ENCODE measurements around the gene RUNX1.

RUNX1 gene

GRCh38 chr21:34790341-34790740, 258.8 kb downstream of the RUNX1 start:
- Mint-ChIP-seq H3K9me3 (no peaks in the 10 kb centered on the region), H3K27ac (no peak overlapping the region), H3K4me1 (ENCODE audit: low read depth) (peaks cover 10% of the 10 kb centered on the region), H3K27me3 (no peaks in the 10 kb centered on the region), H3K36me3 (ENCODE audit: low read depth) (peaks cover 70% of the 10 kb centered on the region), H3K4me3 (no peak overlapping the region)
- intact Hi-C loops (cut with micrococcal nuclease) = no loop called here

GRCh38 chr21:34788879-34789278, 260.2 kb downstream of the RUNX1 start:
- no peaks in the 10 kb centered on the region for H3K27me3 Mint-ChIP-seq
- no peak overlapping the region for H3K4me3 Mint-ChIP-seq
- no peak overlapping the region for H3K27ac Mint-ChIP-seq
- peaks cover 10% of the 10 kb centered on the region for H3K4me1 Mint-ChIP-seq (ENCODE audit: low read depth)
- no peaks in the 10 kb centered on the region for H3K9me3 Mint-ChIP-seq
- intact Hi-C loops (cut with micrococcal nuclease) = no loop called here
- H3K36me3 Mint-ChIP-seq (ENCODE audit: low read depth) = peaks cover 55% of the 10 kb centered on the region

- H3K36me3 Mint-ChIP-seq (ENCODE audit: low read depth) = peaks cover 4% of the 10 kb centered on the region
Measured at GRCh38 chr21:34783815-34784214, 265.3 kb downstream of the RUNX1 start.

DNA sequence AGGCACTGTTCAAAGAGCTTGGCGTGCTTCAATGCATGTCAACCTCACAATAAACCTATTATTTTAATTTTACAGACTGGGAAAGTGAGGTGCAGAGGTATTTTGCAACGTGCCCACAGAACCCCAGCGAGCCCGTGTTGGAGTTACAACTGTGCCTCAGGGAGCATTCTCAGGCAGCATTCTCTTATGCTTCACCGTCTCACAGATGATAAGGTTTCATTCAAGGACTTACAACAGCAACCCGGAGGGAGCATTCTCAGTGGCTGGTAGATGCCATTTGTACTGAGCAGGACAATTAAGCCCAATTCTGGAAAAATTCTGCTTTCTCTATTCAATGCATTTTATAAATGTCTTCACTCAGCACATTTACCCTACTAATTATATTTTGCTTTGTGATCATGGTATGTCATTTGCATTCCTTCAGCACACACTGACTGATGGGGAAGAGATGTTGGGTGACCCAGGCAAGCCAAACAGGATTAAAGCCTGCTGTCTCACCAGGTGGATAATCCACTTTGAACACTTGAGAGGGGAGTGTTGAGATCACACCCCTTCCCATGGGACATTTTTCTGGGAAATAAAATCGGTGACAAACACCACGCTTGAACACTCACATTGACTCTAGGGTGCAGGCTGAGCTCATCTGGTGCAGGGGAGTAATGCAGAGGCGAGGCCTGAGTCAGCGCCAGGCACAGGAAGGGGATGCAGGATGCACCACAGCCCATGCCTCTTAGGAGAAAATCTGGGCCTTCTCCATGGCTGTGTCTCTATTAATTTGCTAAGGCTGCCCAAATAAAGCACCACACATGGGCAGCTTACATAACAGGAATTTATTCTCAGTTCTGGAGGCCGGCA, 266.4 kb downstream of the RUNX1 start:
- intact Hi-C loops (cut with micrococcal nuclease) = no loop called here
- Mint-ChIP-seq H3K4me3 (no peak overlapping the region), H3K27me3 (no peaks in the 10 kb centered on the region), H3K27ac (no peak overlapping the region), H3K4me1 (ENCODE audit: low read depth) (no peaks in the 10 kb centered on the region), H3K9me3 (peaks cover 12% of the 10 kb centered on the region), H3K36me3 (ENCODE audit: low read depth) (no peaks in the 10 kb centered on the region)

More at GRCh38 chr21:34783815-34784214, 265.3 kb downstream of the RUNX1 start:
- Mint-ChIP-seq H3K4me3 (no peak overlapping the region), H3K27me3 (no peaks in the 10 kb centered on the region), H3K9me3 (peaks cover 12% of the 10 kb centered on the region), H3K27ac (no peak overlapping the region), H3K4me1 (ENCODE audit: low read depth) (peaks cover 4% of the 10 kb centered on the region)
- intact Hi-C loops (cut with micrococcal nuclease) = no loop called here

DNA sequence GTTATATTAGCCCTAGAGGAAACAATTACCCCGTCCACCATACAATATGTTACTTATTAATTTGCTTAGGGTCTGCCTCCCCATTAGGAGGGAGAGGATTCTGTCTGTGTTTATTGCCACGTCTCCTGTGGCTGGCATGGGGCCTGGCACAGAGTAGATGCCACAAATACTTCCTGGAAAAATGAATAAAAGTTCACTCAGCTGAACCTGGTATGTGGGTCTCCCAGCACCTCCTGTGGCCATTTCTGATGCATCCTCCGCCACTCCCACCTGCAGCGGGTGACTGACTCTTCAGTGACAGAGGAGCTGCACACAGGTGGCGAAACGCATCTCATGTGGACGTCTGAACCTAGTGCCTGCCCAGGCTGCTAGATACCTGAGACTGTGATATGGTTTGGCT, 267.6 kb downstream of the RUNX1 start:
- intact Hi-C loops (cut with micrococcal nuclease) = no loop called here
- Mint-ChIP-seq H3K9me3 (peaks cover 12% of the 10 kb centered on the region), H3K4me3 (no peak overlapping the region), H3K27me3 (peaks cover 2% of the 10 kb centered on the region), H3K36me3 (ENCODE audit: low read depth) (no peaks in the 10 kb centered on the region), H3K27ac (no peak overlapping the region), H3K4me1 (ENCODE audit: low read depth) (no peaks in the 10 kb centered on the region)

GRCh38 chr21:34779860-34780259, 269.2 kb downstream of the RUNX1 start:
- no peak overlapping the region for H3K4me3 Mint-ChIP-seq
- no peak overlapping the region for H3K27ac Mint-ChIP-seq
- H3K36me3 Mint-ChIP-seq (ENCODE audit: low read depth) = no peaks in the 10 kb centered on the region
- peaks cover 6% of the 10 kb centered on the region for H3K27me3 Mint-ChIP-seq
- intact Hi-C loops (cut with micrococcal nuclease) = no loop called here
- H3K4me1 Mint-ChIP-seq (ENCODE audit: low read depth) = no peaks in the 10 kb centered on the region
- peaks cover 12% of the 10 kb centered on the region for H3K9me3 Mint-ChIP-seq

DNA sequence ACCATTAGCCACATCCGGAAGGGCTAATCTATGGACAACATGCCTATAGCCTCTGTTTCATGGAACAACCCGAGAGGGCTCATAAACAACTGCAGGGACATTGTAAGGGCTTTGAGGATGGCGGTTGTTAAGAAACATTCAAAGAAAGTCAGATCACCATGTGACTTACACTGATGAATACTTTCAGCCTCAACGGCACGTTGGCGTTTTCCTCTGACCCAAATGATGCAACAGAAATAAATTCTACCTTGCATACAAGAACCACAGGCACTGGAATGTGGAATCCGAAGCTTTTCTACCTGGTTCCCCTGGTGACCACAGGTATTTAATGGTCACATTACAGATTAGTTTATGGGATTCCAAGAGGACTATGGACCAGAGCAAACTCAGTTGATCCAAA, 273.3 kb downstream of the RUNX1 start:
- Mint-ChIP-seq H3K36me3 (ENCODE audit: low read depth) (no peaks in the 10 kb centered on the region), H3K27me3 (peaks cover 13% of the 10 kb centered on the region), H3K27ac (no peak overlapping the region), H3K9me3 (peaks cover 11% of the 10 kb centered on the region), H3K4me3 (no peak overlapping the region), H3K4me1 (ENCODE audit: low read depth) (no peaks in the 10 kb centered on the region)
- intact Hi-C loops (cut with micrococcal nuclease) = no loop called here

GRCh38 chr21:34774750-34775149, 274.4 kb downstream of the RUNX1 start:
- H3K27ac Mint-ChIP-seq = no peak overlapping the region
- H3K4me1 Mint-ChIP-seq (ENCODE audit: low read depth) = no peaks in the 10 kb centered on the region
- no peak overlapping the region for H3K4me3 Mint-ChIP-seq

DNA sequence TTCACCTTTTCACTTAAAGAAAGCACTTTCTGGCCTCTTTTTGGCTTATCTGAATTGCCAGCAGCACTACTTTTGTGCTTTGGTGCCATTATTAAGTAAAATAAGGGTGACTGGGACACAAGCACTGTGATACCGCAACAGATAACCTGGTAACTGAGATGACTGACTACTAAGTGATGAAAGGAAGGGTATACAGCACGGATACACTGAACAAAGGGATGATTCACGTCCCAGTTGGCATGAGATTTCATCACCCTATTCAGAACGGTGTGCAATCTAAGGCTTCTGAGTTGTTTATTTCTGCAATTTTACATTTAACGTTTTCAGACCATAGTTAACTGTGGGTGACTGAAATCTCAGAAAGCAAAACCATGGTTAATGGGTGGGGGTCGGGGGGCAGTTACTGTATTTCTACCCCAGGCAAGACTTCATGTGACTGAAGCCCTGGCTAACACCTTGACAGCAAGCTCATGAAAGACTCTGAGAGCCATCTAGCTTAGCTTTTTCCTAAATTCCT, 277.5 kb downstream of the RUNX1 start:
- Mint-ChIP-seq H3K27ac (no peak overlapping the region), H3K4me1 (ENCODE audit: low read depth) (no peaks in the 10 kb centered on the region), H3K36me3 (ENCODE audit: low read depth) (no peaks in the 10 kb centered on the region), H3K27me3 (peaks cover 16% of the 10 kb centered on the region), H3K9me3 (no peaks in the 10 kb centered on the region), H3K4me3 (no peak overlapping the region)
- intact Hi-C loops (cut with micrococcal nuclease) = no loop called here

More at GRCh38 chr21:34774750-34775149, 274.4 kb downstream of the RUNX1 start:
- H3K27me3 Mint-ChIP-seq = peaks cover 13% of the 10 kb centered on the region
- no peaks in the 10 kb centered on the region for H3K36me3 Mint-ChIP-seq (ENCODE audit: low read depth)
- intact Hi-C loops (cut with micrococcal nuclease) = no loop called here
- peaks cover under 1% of the 10 kb centered on the region for H3K9me3 Mint-ChIP-seq

DNA sequence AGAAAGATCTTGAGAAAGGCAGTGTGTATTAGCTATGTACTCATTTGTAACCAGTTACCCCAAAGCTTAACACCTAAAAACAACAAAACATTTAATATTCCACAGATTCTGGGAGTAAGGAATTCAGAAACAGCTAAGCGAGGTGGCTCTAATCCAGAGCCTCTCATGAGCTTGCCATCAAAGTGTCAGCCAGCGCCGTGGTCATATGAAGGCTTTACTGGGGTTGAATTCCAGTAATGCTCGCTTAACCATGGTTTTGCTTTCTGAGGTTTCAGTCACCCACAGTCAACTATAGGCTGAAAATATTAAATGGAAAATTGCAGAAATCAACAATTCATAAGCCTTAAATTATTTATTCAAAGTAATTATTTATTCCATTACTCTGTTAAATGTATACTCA, 278.5 kb downstream of the RUNX1 start:
- Mint-ChIP-seq H3K9me3 (no peaks in the 10 kb centered on the region), H3K36me3 (ENCODE audit: low read depth) (no peaks in the 10 kb centered on the region), H3K4me3 (no peak overlapping the region), H3K27ac (no peak overlapping the region), H3K27me3 (peaks cover 13% of the 10 kb centered on the region), H3K4me1 (ENCODE audit: low read depth) (no peaks in the 10 kb centered on the region)
- intact Hi-C loops (cut with micrococcal nuclease) = no loop called here

DNA sequence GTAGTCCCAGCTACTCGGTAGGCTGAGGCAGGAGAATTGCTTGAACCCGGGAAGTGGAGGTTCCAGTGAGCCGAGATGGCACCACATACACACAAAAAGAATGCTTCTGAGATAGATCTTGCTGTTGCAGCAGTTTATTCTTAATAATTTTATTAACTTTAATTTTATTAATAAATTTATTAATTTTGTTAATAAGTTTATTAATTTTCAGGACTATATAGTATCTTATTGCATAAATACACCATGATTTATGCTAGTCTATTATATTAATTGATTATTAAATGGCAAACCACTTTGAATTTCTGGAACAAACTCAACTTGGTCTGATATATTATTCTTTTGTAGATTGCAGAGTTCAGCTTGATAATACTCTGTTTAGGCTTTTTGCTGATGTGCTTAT, 280.8 kb downstream of the RUNX1 start:
- H3K4me1 Mint-ChIP-seq (ENCODE audit: low read depth) = no peaks in the 10 kb centered on the region
- no peak overlapping the region for H3K27ac Mint-ChIP-seq
- H3K36me3 Mint-ChIP-seq (ENCODE audit: low read depth) = no peaks in the 10 kb centered on the region
- H3K9me3 Mint-ChIP-seq = peaks cover 16% of the 10 kb centered on the region
- intact Hi-C loops (cut with micrococcal nuclease) = no loop called here
- peaks cover 5% of the 10 kb centered on the region for H3K27me3 Mint-ChIP-seq
- H3K4me3 Mint-ChIP-seq = no peak overlapping the region

- Mint-ChIP-seq H3K27ac (no peak overlapping the region), H3K36me3 (ENCODE audit: low read depth) (no peaks in the 10 kb centered on the region), H3K27me3 (peaks cover 5% of the 10 kb centered on the region), H3K4me3 (no peak overlapping the region), H3K9me3 (peaks cover 16% of the 10 kb centered on the region), H3K4me1 (ENCODE audit: low read depth) (no peaks in the 10 kb centered on the region)
- intact Hi-C loops (cut with micrococcal nuclease) = no loop called here
Measured at GRCh38 chr21:34766862-34767261, 282.2 kb downstream of the RUNX1 start.

GRCh38 chr21:34765619-34766018, 283.5 kb downstream of the RUNX1 start:
- Mint-ChIP-seq H3K36me3 (ENCODE audit: low read depth) (no peaks in the 10 kb centered on the region), H3K4me3 (no peak overlapping the region), H3K9me3 (peaks cover 16% of the 10 kb centered on the region), H3K27ac (no peak overlapping the region), H3K4me1 (ENCODE audit: low read depth) (no peaks in the 10 kb centered on the region), H3K27me3 (peaks cover 5% of the 10 kb centered on the region)
- intact Hi-C loops (cut with micrococcal nuclease) = no loop called here

GRCh38 chr21:34764715-34765284, 284.3 kb downstream of the RUNX1 start:
- no peaks in the 10 kb centered on the region for H3K36me3 Mint-ChIP-seq (ENCODE audit: low read depth)
- no peak overlapping the region for H3K4me3 Mint-ChIP-seq
- H3K27ac Mint-ChIP-seq = no peak overlapping the region
- H3K27me3 Mint-ChIP-seq = peaks cover 5% of the 10 kb centered on the region
- intact Hi-C loops (cut with micrococcal nuclease) = no loop called here
- H3K4me1 Mint-ChIP-seq (ENCODE audit: low read depth) = no peaks in the 10 kb centered on the region
- peaks cover 16% of the 10 kb centered on the region for H3K9me3 Mint-ChIP-seq
